Measurements from ENCODE around the gene DIPK1B.

Gene DIPK1B

GRCh38 chr9:136676920-136677686 lies 35.3 kb upstream of the DIPK1B start:
- H3K9me3 Mint-ChIP-seq, result no peaks in the 10 kb centered on the region

GRCh38 chr9:136678034-136678433 lies 34.3 kb upstream of the DIPK1B start:
- no peaks in the 10 kb centered on the region for H3K9me3 Mint-ChIP-seq
- H3K27me3 Mint-ChIP-seq, result no peaks in the 10 kb centered on the region
- DNase-seq (ENCODE audit: low spot score in 2 of 2), result no peak
- ATAC-seq (replicated peaks; ENCODE audit: extremely low read depth, poor library complexity, severe bottlenecking), result no peak
- no peaks in the 10 kb centered on the region for H3K36me3 Mint-ChIP-seq (ENCODE audit: insufficient read depth)
- H3K4me3 Mint-ChIP-seq, result no peak overlapping the region
- peaks cover 5% of the 10 kb centered on the region for H3K4me1 Mint-ChIP-seq
- no peak overlapping the region for H3K27ac Mint-ChIP-seq (ENCODE audit: low read depth)

More at GRCh38 chr9:136676920-136677686, 35.3 kb upstream of the DIPK1B start:
- Mint-ChIP-seq H3K27ac (ENCODE audit: low read depth) (peak overlapping the region; percentile 29), H3K4me3 (no peak overlapping the region), H3K27me3 (no peaks in the 10 kb centered on the region), H3K36me3 (ENCODE audit: insufficient read depth) (no peaks in the 10 kb centered on the region), H3K4me1 (peaks cover 5% of the 10 kb centered on the region)
- ATAC-seq (replicated peaks; ENCODE audit: extremely low read depth, poor library complexity, severe bottlenecking), result no peak
- no peak for DNase-seq (ENCODE audit: low spot score in 2 of 2)

- ATAC-seq (replicated peaks; ENCODE audit: extremely low read depth, poor library complexity, severe bottlenecking) (no peak), DNase-seq (ENCODE audit: low spot score in 2 of 2) (no peak)
- no peak overlapping the region for H3K27ac Mint-ChIP-seq (ENCODE audit: low read depth)
- H3K36me3 Mint-ChIP-seq (ENCODE audit: insufficient read depth), result no peaks in the 10 kb centered on the region
- H3K4me1 Mint-ChIP-seq, result peaks cover 5% of the 10 kb centered on the region
- no peak overlapping the region for H3K4me3 Mint-ChIP-seq
- H3K27me3 Mint-ChIP-seq, result no peaks in the 10 kb centered on the region
- H3K9me3 Mint-ChIP-seq, result no peaks in the 10 kb centered on the region
These were observed 33.7 kb upstream of the DIPK1B start for GRCh38 chr9:136678624-136679023.

- Mint-ChIP-seq H3K36me3 (ENCODE audit: insufficient read depth) (no peaks in the 10 kb centered on the region), H3K4me3 (no peak overlapping the region), H3K4me1 (peaks cover 5% of the 10 kb centered on the region), H3K27me3 (no peaks in the 10 kb centered on the region), H3K9me3 (no peaks in the 10 kb centered on the region), H3K27ac (ENCODE audit: low read depth) (no peak overlapping the region)
- ATAC-seq (replicated peaks; ENCODE audit: extremely low read depth, poor library complexity, severe bottlenecking) (no peak), DNase-seq (ENCODE audit: low spot score in 2 of 2) (no peak)
These were observed 32.9 kb upstream of the DIPK1B start for GRCh38 chr9:136679431-136679941.

DNA sequence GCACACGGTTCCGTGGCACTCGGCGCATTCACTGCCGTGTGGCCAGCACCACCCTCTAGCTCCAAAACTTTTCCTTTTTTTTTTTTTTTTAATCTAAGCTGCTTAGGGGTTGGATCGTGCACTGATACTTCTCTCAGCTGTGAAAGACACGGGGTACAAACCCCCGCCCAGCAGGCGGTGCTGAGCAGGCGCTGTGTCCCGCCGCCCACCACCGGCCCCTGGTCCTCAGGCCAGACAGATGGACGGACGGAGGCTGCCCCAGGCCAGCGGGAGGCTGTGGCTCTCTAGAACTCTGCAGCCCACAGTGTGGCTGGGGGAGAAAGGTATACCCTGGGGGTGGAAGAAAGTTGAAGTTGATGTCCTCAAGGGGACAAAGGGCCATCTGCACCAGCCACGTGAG lies 31.3 kb upstream of the DIPK1B start:
- no peaks in the 10 kb centered on the region for H3K27me3 Mint-ChIP-seq
- no peak for DNase-seq (ENCODE audit: low spot score in 2 of 2)
- H3K4me1 Mint-ChIP-seq, result peaks cover 5% of the 10 kb centered on the region

GRCh38 chr9:136681945-136682699 lies 30.2 kb upstream of the DIPK1B start:
- Mint-ChIP-seq H3K27ac (ENCODE audit: low read depth) (no peak overlapping the region), H3K4me1 (peaks cover 5% of the 10 kb centered on the region)
- ATAC-seq (replicated peaks; ENCODE audit: extremely low read depth, poor library complexity, severe bottlenecking), result no peak

More for the DNA sequence above, 31.3 kb upstream of the DIPK1B start:
- H3K4me3 Mint-ChIP-seq, result no peak overlapping the region
- no peaks in the 10 kb centered on the region for H3K9me3 Mint-ChIP-seq
- H3K36me3 Mint-ChIP-seq (ENCODE audit: insufficient read depth), result no peaks in the 10 kb centered on the region
- H3K27ac Mint-ChIP-seq (ENCODE audit: low read depth), result no peak overlapping the region
- ATAC-seq (replicated peaks; ENCODE audit: extremely low read depth, poor library complexity, severe bottlenecking), result no peak

DNA sequence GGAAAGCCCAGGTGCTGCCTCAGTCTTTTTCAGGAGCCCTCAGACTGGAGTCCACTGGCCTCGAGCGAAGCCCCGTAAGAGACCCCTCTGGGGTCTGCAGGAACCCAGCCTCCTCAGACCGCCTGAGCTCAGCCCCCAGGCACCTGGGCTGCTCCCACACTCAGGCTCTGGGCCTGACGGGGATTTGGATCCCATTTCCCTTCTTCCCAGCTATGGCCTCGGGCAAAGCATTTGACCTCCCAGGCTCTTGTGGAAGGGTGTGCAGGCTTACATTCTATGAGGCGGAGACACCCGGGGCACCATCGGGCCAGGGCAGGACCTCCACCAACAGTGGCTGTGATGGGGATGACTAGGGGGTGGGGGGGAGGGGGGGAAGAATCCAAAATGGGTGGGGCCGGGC lies 29.7 kb upstream of the DIPK1B start:
- Mint-ChIP-seq H3K36me3 (ENCODE audit: insufficient read depth) (no peaks in the 10 kb centered on the region), H3K4me1 (peaks cover 5% of the 10 kb centered on the region), H3K9me3 (no peaks in the 10 kb centered on the region), H3K27ac (ENCODE audit: low read depth) (no peak overlapping the region), H3K4me3 (no peak overlapping the region), H3K27me3 (no peaks in the 10 kb centered on the region)
- no peak for ATAC-seq (replicated peaks; ENCODE audit: extremely low read depth, poor library complexity, severe bottlenecking)
- no peak for DNase-seq (ENCODE audit: low spot score in 2 of 2)

More at GRCh38 chr9:136681945-136682699, 30.2 kb upstream of the DIPK1B start:
- Mint-ChIP-seq H3K36me3 (ENCODE audit: insufficient read depth) (no peaks in the 10 kb centered on the region), H3K4me3 (no peak overlapping the region), H3K9me3 (no peaks in the 10 kb centered on the region), H3K27me3 (no peaks in the 10 kb centered on the region)
- no peak for DNase-seq (ENCODE audit: low spot score in 2 of 2)

DNA sequence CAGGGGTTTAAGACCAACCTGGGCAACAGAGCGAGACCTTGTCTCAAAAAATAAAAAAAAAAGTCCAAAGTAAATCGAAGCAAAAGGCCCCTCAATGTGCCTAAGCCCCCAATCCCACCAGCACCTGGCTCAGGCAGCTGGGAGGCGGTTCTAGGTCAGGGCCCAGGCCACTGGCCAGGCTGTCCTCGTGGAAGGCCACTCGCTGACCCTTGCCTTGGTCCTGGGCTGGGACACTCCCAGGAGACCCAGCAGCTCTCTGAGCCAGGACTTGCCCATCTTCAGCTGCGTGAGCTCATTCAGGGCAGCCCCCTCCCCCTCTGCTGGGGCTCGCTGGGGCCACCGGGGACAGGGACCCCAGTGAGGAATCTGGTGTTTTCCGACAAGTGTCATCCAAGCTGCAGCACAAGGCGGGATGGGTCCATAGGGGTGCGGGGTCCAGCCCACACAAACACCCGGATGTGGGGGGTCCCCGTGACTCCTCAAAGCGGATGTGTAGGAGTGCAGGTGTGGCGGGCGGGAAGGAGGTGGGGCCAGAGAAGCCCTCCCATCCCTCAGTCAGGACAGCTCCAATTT lies 29.1 kb upstream of the DIPK1B start:
- no peaks in the 10 kb centered on the region for H3K36me3 Mint-ChIP-seq (ENCODE audit: insufficient read depth)
- H3K4me3 Mint-ChIP-seq, result no peak overlapping the region
- H3K27ac Mint-ChIP-seq (ENCODE audit: low read depth), result no peak overlapping the region
- H3K9me3 Mint-ChIP-seq, result no peaks in the 10 kb centered on the region
- DNase-seq (ENCODE audit: low spot score in 2 of 2) (no peak), ATAC-seq (replicated peaks; ENCODE audit: extremely low read depth, poor library complexity, severe bottlenecking) (no peak)
- peaks cover 5% of the 10 kb centered on the region for H3K4me1 Mint-ChIP-seq
- H3K27me3 Mint-ChIP-seq, result no peaks in the 10 kb centered on the region

- Mint-ChIP-seq H3K36me3 (ENCODE audit: insufficient read depth) (no peaks in the 10 kb centered on the region), H3K4me3 (no peak overlapping the region), H3K4me1 (peaks cover 5% of the 10 kb centered on the region), H3K9me3 (no peaks in the 10 kb centered on the region), H3K27ac (ENCODE audit: low read depth) (no peak overlapping the region), H3K27me3 (no peaks in the 10 kb centered on the region)
- DNase-seq (ENCODE audit: low spot score in 2 of 2) (no peak), ATAC-seq (replicated peaks; ENCODE audit: extremely low read depth, poor library complexity, severe bottlenecking) (no peak)
These were observed 28.6 kb upstream of the DIPK1B start for GRCh38 chr9:136683755-136684154.

DNA sequence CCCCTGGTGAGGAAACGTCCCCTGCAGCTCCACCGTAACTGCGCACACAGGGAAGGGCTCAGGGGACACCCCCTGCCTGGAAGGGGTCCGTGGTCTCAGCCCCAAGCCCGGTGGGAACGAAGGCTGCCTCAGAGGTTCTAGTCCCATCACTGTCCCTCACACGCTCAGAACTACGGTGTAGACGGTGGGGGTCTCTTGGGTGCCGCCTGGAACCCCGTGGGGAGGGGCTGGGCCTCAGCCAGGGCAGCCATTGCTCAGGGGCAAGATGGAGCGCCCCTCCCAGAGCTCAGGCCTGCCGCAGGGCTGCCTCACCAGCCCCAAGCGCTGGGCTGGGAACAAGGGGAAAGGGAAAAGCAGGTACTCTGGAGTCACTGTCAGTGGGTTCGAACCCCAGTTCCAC lies 28.0 kb upstream of the DIPK1B start:
- DNase-seq (ENCODE audit: low spot score in 2 of 2), result no peak
- Mint-ChIP-seq H3K4me3 (no peak overlapping the region), H3K27me3 (no peaks in the 10 kb centered on the region), H3K36me3 (ENCODE audit: insufficient read depth) (no peaks in the 10 kb centered on the region), H3K9me3 (no peaks in the 10 kb centered on the region), H3K4me1 (peaks cover under 1% of the 10 kb centered on the region), H3K27ac (ENCODE audit: low read depth) (no peak overlapping the region)
- ATAC-seq (replicated peaks; ENCODE audit: extremely low read depth, poor library complexity, severe bottlenecking), result no peak

GRCh38 chr9:136684799-136685198 lies 27.6 kb upstream of the DIPK1B start:
- H3K4me3 Mint-ChIP-seq, result no peak overlapping the region
- no peaks in the 10 kb centered on the region for H3K27me3 Mint-ChIP-seq
- H3K4me1 Mint-ChIP-seq, result no peaks in the 10 kb centered on the region
- DNase-seq (ENCODE audit: low spot score in 2 of 2) (no peak), ATAC-seq (replicated peaks; ENCODE audit: extremely low read depth, poor library complexity, severe bottlenecking) (no peak)
- H3K27ac Mint-ChIP-seq (ENCODE audit: low read depth), result no peak overlapping the region
- no peaks in the 10 kb centered on the region for H3K36me3 Mint-ChIP-seq (ENCODE audit: insufficient read depth)
- no peaks in the 10 kb centered on the region for H3K9me3 Mint-ChIP-seq

DNA sequence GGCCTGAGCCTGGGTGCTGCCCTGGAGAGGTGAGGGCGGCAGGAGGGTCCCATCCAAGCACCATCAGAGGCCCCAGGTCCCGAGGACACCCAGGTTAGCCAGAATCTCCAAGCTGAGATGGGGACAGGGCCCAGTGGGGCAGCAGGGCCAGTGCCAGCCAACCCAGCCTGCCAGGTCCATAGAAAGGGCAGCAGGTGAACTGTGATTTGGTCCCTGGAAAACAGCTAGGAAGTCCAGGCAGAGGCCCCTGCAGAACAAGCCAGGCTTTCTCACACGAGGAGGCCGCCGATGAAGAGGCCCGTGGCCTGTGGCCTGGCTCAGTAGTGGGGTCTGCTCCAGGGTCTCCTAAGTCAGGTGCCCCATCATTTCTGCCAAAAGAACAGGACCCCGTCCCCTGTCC lies 27.2 kb upstream of the DIPK1B start:
- Mint-ChIP-seq H3K4me1 (no peaks in the 10 kb centered on the region), H3K36me3 (ENCODE audit: insufficient read depth) (no peaks in the 10 kb centered on the region), H3K27me3 (no peaks in the 10 kb centered on the region), H3K27ac (ENCODE audit: low read depth) (no peak overlapping the region), H3K4me3 (peak overlapping the region; percentile 68), H3K9me3 (no peaks in the 10 kb centered on the region)
- DNase-seq (ENCODE audit: low spot score in 2 of 2), result no peak
- no peak for ATAC-seq (replicated peaks; ENCODE audit: extremely low read depth, poor library complexity, severe bottlenecking)
